ENCODE results near the gene MYO16. TPM values are rescaled to one million over a fixed set of nuclear protein-coding genes. Genes with fewer than 3 reads are reported as not detected.
"Not testable (repeated sequence)": the region's sequence is repeated elsewhere in the genome, so short reads cannot be mapped to it uniquely, and the experiment has no call there.

Gene MYO16
- total RNA-seq, 1 donor from 2014 or later: not detected

GRCh38 chr13:108902405-108903155, 273.2 kb downstream of the MYO16 start:
- DNase-seq (ENCODE audit: low read depth): peak; percentile 68
- no peak for FAIRE-seq
- H3K36me3 ChIP-seq (ENCODE audit: control insufficient read depth, insufficient read depth, low read length): no peaks in the 10 kb centered on the region
- no peaks in the 10 kb centered on the region for H3K27me3 ChIP-seq (ENCODE audit: control insufficient read depth, insufficient read depth, low read length)
- no peak for TF ChIP-seq CTCF (IDR thresholded peaks at IDR 0.05; ENCODE audit: insufficient read depth, low read length, severe bottlenecking)
- H3K4me3 ChIP-seq (ENCODE audit: low read depth, low read length): no peak overlapping the region

DNA sequence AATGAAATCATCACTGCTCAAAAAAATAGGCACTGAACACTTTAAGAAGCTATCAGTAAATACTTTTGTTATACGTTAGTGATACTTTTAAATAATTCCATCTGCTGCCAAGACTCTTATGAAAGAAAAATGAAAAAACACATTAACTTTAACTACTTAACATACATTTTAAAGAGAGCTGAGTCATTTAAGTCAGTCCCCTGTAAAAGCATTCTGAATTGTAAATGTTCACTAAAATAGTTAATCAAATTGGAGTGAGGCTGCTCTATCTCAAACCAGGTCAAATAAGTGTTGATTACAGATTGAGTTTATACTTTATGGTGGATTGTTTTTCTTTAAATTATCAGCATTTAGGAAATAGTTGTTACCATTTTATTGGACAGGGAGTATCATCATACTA, 274.2 kb downstream of the MYO16 start:
- Histone ChIP-seq H3K36me3 (ENCODE audit: control insufficient read depth, insufficient read depth, low read length) (no peaks in the 10 kb centered on the region), H3K27me3 (ENCODE audit: control insufficient read depth, insufficient read depth, low read length) (no peaks in the 10 kb centered on the region), H3K4me3 (ENCODE audit: low read depth, low read length) (no peak overlapping the region)
- no peak for TF ChIP-seq CTCF (IDR thresholded peaks at IDR 0.05; ENCODE audit: insufficient read depth, low read length, severe bottlenecking)
- DNase-seq (ENCODE audit: low read depth) (no peak), FAIRE-seq (no peak)

- Histone ChIP-seq H3K27me3 (ENCODE audit: control insufficient read depth, insufficient read depth, low read length) (no peaks in the 10 kb centered on the region), H3K4me3 (ENCODE audit: low read depth, low read length) (no peak overlapping the region), H3K36me3 (ENCODE audit: control insufficient read depth, insufficient read depth, low read length) (no peaks in the 10 kb centered on the region)
- DNase-seq (ENCODE audit: low read depth): peak; percentile 47
- no peak for TF ChIP-seq CTCF (IDR thresholded peaks at IDR 0.05; ENCODE audit: insufficient read depth, low read length, severe bottlenecking)
- FAIRE-seq: peak; percentile 32
Measured at GRCh38 chr13:108911807-108912206, 282.4 kb downstream of the MYO16 start.

DNA sequence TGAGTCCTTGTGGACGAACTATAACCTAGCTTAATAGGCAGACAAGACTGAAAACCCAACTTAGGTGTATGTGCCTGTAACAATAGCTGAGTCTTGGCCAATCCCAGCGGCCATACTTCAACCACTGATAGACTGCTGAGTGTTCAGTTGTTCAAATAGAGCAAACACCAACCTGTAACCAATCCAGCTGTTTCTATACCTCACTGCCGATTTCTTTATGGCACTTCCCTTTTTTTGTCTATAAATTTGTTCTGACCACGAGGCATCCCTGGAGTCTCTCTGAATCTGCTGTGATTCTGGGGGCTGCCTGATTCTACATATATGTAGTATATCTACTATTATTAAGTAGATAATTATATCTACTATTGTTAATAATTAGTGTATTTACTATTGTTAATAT, 284.3 kb downstream of the MYO16 start:
- not testable (repeated sequence) for H3K4me3 ChIP-seq (ENCODE audit: low read depth, low read length); H3K36me3 ChIP-seq (ENCODE audit: control insufficient read depth, insufficient read depth, low read length); DNase-seq (ENCODE audit: low read depth); H3K27me3 ChIP-seq (ENCODE audit: control insufficient read depth, insufficient read depth, low read length); FAIRE-seq

DNA sequence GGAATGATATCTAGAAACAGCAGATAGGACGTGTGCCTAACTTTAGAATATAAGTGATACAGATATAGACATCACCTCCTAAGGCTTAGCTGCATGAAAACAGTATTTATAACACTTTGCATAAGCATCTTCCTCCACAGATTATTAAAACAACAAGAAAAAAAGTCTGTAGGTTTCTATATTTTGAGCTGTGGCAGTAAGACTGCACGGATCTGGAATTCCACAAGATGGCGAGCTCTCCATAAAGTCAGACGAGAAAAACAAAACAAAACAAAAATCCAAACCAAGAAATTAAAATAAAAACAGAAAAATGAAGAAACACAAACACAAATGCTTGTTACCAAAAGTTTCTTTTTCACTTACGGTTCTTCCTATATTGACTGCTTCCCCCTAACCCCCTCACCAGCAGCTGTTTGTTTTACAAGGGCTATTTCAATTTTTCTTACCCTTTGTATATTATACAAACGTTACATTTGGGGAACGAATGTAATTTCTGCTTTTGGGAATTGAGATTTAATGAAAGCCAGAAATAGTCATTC, 285.8 kb downstream of the MYO16 start:
- no peaks in the 10 kb centered on the region for H3K36me3 ChIP-seq (ENCODE audit: control insufficient read depth, insufficient read depth, low read length)
- no peak for FAIRE-seq
- H3K4me3 ChIP-seq (ENCODE audit: low read depth, low read length): no peak overlapping the region
- peak; percentile 34 for DNase-seq (ENCODE audit: low read depth)
- peak; percentile 35 for TF ChIP-seq CTCF (IDR thresholded peaks at IDR 0.05; ENCODE audit: insufficient read depth, low read length, severe bottlenecking)
- H3K27me3 ChIP-seq (ENCODE audit: control insufficient read depth, insufficient read depth, low read length): no peaks in the 10 kb centered on the region

DNA sequence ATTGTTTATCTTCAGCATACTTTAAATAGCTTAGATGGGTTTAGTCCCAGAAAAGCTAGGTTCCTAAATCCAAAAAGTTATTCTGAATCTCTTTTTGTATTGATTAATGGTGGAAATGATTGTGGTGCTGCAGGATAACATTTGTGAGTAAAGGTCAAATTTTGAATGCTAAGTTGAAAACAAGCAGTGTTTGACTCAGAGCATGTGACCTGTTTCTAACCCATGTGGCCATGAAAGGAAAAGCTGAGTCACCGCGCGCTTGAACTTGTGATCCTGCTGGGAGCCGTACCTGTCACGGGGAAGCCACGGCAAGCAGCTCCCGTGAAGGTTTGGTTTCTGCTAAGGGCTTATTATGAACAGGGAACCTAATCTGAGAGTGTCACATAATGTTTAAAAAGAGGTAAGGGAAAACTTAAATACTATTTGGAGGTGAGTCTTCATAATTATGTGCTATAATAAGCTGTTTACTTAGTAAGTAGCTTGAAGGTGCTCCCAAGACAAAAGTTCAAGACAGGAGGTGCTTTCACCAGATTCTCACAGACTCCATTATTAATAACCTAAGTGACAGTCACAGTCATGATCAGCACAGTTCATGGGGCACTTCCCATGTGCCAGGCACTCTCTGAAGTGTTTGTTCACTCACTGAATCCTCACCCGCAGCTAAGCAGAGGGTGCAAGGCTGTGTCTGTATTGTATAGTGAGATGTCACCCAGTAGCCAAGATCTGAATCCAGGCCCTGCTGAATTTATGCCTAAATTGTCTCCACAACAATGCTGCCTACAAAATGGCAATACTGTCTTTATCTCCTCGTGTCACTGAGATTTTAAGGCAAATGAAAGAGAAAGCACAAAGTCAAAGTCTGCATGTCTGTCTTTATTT, 286.5 kb downstream of the MYO16 start:
- H3K36me3 ChIP-seq (ENCODE audit: control insufficient read depth, insufficient read depth, low read length): no peaks in the 10 kb centered on the region
- FAIRE-seq (peak; percentile 13), DNase-seq (ENCODE audit: low read depth) (peak; percentile 92)
- H3K4me3 ChIP-seq (ENCODE audit: low read depth, low read length): no peak overlapping the region
- no peaks in the 10 kb centered on the region for H3K27me3 ChIP-seq (ENCODE audit: control insufficient read depth, insufficient read depth, low read length)
- no peak for TF ChIP-seq CTCF (IDR thresholded peaks at IDR 0.05; ENCODE audit: insufficient read depth, low read length, severe bottlenecking)
